WTC11 (cell line): ENCODE data around the gene MTA1.

ENCODE experiments used
- CTCF ChIP-seq: fragments of 200-600 bp; IDR thresholded peaks from 2 replicates; pipeline ENCODE4 v1.8.0; 2022; ENCODE audit warnings: antibody characterized with exemption
- MAX ChIP-seq: sonication (generic); formaldehyde crosslinking; IDR thresholded peaks from 2 replicates; pipeline ENCODE4 v1.8.0; 2022; ENCODE audit warnings: mild to moderate bottlenecking, missing genetic modification reagents
- NR1H2 ChIP-seq: sonication (generic); formaldehyde crosslinking; IDR thresholded peaks from 2 replicates; pipeline ENCODE4 v1.9.0; 2021; ENCODE audit warnings: mild to moderate bottlenecking, moderate library complexity, missing genetic modification reagents
- NR3C1 ChIP-seq: sonication (generic); formaldehyde crosslinking; conservative IDR thresholded peaks from 2 replicates; pipeline ENCODE4 v1.8.1; 2023; ENCODE audit warnings: low read depth, mild to moderate bottlenecking, missing genetic modification reagents
- OVOL2 ChIP-seq: fragments of 250-450 bp; sonication (Bioruptor Pico); IDR thresholded peaks from 2 replicates; pipeline ENCODE4 v1.9.0; 2021; ENCODE audit warnings: mild to moderate bottlenecking, borderline replicate concordance
- USF2 ChIP-seq: sonication (generic); formaldehyde crosslinking; IDR thresholded peaks from 2 replicates; pipeline ENCODE4 v1.8.1; 2023; ENCODE audit warnings: mild to moderate bottlenecking, missing genetic modification reagents, moderate library complexity
- ZNF317 ChIP-seq: sonication (generic); formaldehyde crosslinking; IDR thresholded peaks from 2 replicates; pipeline ENCODE4 v1.8.1; 2023; ENCODE audit warnings: low read depth, mild to moderate bottlenecking, moderate library complexity, missing genetic modification reagents, borderline replicate concordance
- TF ChIP-seq, protein P1 (sequence below): sonication (generic); formaldehyde crosslinking; IDR thresholded peaks from 2 replicates; pipeline ENCODE4 v1.8.1; 2023; ENCODE audit warnings: mild to moderate bottlenecking, missing genetic modification reagents
- TF ChIP-seq, protein P2 (sequence below): sonication (generic); formaldehyde crosslinking; IDR thresholded peaks from 2 replicates; pipeline ENCODE4 v1.8.1; 2023; ENCODE audit warnings: mild to moderate bottlenecking, missing genetic modification reagents, borderline replicate concordance
- TF ChIP-seq, protein P3 (sequence below): fragments of 250-450 bp; sonication (Bioruptor Pico); IDR thresholded peaks from 2 replicates; pipeline ENCODE4 v2.1.2; 2022; ENCODE audit warnings: mild to moderate bottlenecking, moderate library complexity

GRCh38 chr14:105410642-105411016 lies 9.0 kb upstream of the MTA1 start:
- TF ChIP-seq CTCF: no peak
- TF ChIP-seq USF2 (CRISPR knock-in tag): no peak
- no peak for TF ChIP-seq ZNF317 (CRISPR knock-in tag)
- TF ChIP-seq OVOL2 (CRISPR knock-in tag): no peak
- no peak for TF ChIP-seq NR1H2 (CRISPR knock-in tag)
- TF ChIP-seq, protein P1, sequence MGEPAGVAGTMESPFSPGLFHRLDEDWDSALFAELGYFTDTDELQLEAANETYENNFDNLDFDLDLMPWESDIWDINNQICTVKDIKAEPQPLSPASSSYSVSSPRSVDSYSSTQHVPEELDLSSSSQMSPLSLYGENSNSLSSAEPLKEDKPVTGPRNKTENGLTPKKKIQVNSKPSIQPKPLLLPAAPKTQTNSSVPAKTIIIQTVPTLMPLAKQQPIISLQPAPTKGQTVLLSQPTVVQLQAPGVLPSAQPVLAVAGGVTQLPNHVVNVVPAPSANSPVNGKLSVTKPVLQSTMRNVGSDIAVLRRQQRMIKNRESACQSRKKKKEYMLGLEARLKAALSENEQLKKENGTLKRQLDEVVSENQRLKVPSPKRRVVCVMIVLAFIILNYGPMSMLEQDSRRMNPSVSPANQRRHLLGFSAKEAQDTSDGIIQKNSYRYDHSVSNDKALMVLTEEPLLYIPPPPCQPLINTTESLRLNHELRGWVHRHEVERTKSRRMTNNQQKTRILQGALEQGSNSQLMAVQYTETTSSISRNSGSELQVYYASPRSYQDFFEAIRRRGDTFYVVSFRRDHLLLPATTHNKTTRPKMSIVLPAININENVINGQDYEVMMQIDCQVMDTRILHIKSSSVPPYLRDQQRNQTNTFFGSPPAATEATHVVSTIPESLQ (CRISPR knock-in tag): no peak
- TF ChIP-seq, protein P2, sequence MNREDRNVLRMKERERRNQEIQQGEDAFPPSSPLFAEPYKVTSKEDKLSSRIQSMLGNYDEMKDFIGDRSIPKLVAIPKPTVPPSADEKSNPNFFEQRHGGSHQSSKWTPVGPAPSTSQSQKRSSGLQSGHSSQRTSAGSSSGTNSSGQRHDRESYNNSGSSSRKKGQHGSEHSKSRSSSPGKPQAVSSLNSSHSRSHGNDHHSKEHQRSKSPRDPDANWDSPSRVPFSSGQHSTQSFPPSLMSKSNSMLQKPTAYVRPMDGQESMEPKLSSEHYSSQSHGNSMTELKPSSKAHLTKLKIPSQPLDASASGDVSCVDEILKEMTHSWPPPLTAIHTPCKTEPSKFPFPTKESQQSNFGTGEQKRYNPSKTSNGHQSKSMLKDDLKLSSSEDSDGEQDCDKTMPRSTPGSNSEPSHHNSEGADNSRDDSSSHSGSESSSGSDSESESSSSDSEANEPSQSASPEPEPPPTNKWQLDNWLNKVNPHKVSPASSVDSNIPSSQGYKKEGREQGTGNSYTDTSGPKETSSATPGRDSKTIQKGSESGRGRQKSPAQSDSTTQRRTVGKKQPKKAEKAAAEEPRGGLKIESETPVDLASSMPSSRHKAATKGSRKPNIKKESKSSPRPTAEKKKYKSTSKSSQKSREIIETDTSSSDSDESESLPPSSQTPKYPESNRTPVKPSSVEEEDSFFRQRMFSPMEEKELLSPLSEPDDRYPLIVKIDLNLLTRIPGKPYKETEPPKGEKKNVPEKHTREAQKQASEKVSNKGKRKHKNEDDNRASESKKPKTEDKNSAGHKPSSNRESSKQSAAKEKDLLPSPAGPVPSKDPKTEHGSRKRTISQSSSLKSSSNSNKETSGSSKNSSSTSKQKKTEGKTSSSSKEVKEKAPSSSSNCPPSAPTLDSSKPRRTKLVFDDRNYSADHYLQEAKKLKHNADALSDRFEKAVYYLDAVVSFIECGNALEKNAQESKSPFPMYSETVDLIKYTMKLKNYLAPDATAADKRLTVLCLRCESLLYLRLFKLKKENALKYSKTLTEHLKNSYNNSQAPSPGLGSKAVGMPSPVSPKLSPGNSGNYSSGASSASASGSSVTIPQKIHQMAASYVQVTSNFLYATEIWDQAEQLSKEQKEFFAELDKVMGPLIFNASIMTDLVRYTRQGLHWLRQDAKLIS (CRISPR knock-in tag): no peak
- TF ChIP-seq, protein P3, sequence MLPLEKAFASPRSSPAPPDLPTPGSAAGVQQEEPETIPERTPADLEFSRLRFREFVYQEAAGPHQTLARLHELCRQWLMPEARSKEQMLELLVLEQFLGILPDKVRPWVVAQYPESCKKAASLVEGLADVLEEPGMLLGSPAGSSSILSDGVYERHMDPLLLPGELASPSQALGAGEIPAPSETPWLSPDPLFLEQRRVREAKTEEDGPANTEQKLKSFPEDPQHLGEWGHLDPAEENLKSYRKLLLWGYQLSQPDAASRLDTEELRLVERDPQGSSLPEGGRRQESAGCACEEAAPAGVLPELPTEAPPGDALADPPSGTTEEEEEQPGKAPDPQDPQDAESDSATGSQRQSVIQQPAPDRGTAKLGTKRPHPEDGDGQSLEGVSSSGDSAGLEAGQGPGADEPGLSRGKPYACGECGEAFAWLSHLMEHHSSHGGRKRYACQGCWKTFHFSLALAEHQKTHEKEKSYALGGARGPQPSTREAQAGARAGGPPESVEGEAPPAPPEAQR: no peak
- no peak for TF ChIP-seq MAX
- TF ChIP-seq NR3C1 (CRISPR knock-in tag): no peak
